ENCODE data around the gene ENTPD1. TPM values are rescaled to one million over a fixed set of nuclear protein-coding genes. Genes with fewer than 3 reads are reported as not detected.
A peak's percentile ranks its signal among the peaks of the same experiment; 100 is the strongest.

The ENTPD1 gene
- total RNA-seq, 6 donors from 2014 or later, result 18.0 to 45.4 (median 22.3) TPM

DNA sequence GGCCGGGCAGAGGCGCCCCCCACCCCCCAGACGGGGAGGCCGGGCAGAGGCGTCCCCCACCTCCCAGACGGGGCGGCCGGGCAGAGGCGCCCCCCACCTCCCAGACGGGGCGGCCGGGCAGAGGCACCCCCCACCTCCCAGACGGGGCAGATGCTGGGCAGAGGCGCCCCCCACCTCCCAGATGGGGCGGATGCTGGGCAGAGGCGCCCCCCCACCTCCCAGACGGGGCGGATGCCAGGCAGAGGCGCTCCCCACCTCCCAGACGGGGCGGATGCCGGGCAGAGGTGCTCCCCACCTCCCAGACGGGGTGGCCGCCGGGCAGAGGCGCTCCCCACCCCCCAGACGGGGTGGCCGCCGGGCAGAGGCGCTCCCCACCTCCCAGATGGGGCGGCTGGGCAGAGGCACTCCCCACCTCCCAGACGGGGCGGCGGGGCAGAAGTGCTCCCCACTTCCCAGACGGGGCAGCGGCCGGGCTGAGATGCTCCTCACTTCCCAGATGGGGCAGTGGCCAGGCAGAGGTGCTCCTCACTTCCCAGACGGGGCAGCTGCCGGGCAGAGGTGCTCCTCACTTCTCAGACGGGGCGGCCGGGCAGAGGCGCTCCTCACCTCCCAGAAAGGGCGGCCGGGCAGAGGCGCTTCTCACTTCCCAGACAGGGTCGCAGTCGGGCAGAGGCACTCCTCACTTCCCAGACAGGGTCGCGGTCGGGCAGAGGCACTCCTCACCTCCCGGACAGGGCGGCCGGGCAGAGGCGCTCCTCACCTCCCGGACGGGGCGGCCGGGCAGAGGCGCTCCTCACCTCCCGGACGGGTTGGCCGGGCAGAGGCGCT lies 53.6 kb downstream of the ENTPD1 start:
- ATAC-seq (ENCODE audit: low FRiP score in 2 of 2) (no peak), DNase-seq (peak in 1 of 2 donors; percentile 68)
- no peaks in the 10 kb centered on the region for H3K36me3 ChIP-seq
- no peak overlapping the region for H3K4me3 ChIP-seq
- H3K4me1 ChIP-seq, result peaks cover 7 to 16% (median 13%) of the 10 kb centered on the region in 4 donors
- no peak overlapping the region for H3K27ac ChIP-seq
- TF ChIP-seq EP300 (IDR thresholded peaks at IDR 0.05), result no peak
- no peak for TF ChIP-seq CTCF (IDR thresholded peaks at IDR 0.05)
- no peak for TF ChIP-seq POLR2AphosphoS5 (IDR thresholded peaks at IDR 0.05)
- no peak for TF ChIP-seq POLR2A (IDR thresholded peaks at IDR 0.05)
- no peaks in the 10 kb centered on the region for H3K9me3 ChIP-seq
- H3K27me3 ChIP-seq, result no peaks in the 10 kb centered on the region
- WGBS, 2 donors, result 93% methylated on average over 3 to 36 of the region's 64 CpGs

DNA sequence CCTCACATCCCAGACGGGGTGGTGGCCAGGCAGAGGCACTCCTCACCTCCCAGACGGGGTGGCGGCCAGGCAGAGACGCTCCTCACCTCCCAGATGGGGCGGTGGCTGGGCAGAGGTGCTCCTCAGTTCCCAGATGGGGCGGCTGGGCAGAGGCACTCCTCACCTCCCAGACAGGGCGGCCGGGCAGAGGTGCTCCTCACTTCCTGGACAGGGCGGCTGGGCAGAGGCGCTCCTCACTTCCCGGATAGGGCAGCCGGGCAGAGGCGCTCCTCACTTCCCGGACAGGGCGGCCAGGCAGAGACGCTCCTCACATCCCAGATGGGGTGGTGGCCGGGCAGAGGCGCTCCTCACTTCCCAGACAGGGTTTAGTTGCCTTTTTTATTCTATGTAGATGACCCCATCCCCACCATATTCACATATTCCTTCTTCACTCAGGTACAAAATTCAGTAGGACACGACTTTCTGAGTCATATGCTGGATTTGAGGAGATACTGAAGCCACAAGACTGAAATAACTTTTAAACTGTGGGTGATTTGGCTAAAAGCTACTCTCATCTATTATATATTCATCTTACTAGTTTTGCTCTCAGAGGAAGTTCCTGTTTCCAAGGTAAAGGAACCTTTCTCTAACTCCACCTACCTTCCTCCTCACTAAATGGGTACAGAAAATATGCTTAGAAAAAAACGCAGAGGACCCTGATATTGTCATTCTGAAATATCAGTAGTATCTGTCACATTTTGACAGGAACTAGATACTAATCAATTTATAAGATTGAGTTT lies 54.4 kb downstream of the ENTPD1 start:
- WGBS, 2 donors, result 91% methylated on average over 12 to 17 of the region's 20 CpGs
- Histone ChIP-seq H3K27me3 (no peaks in the 10 kb centered on the region), H3K4me1 (peaks cover 13 to 16% (median 15%) of the 10 kb centered on the region in 4 donors), H3K27ac (no peak overlapping the region), H3K9me3 (no peaks in the 10 kb centered on the region), H3K36me3 (no peaks in the 10 kb centered on the region), H3K4me3 (no peak overlapping the region)
- ATAC-seq (ENCODE audit: low FRiP score in 2 of 2), result no peak
- peak in 1 of 2 donors; percentile 67 for DNase-seq
- TF ChIP-seq EP300 (IDR thresholded peaks at IDR 0.05) (no peak), POLR2AphosphoS5 (IDR thresholded peaks at IDR 0.05) (no peak), POLR2A (IDR thresholded peaks at IDR 0.05) (no peak), CTCF (IDR thresholded peaks at IDR 0.05) (no peak)

DNA sequence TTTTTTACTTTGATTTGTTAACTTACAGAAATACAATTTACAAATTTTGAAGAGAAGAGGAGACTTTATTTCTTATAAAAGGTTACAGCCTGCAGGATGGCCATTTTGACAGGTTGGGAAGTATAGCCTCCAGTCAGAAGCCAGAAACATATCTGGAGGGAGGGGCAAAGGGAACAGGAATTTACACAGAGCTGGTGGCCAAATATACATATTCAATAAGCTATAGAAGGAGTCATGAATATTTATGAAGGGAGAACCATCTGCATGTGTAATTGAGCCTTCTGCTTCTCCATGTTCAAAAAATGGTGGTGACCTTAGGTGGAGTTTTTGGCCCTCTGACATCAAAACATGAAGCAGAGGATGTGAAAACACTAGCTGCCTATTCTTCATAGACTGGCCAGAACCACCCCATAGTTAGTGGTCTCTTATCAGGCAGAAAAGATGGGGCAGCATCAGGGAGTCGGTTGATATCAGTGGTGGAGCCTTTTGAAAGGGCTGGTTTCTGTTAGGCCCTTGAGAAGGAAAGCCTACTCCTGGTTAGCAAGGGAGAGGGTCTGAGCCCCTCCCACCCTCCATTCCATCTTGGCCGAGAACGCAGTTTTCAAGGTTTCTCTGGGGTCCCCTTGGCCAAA lies 57.2 kb downstream of the ENTPD1 start:
- H3K36me3 ChIP-seq, result no peaks in the 10 kb centered on the region
- peaks cover 13 to 19% (median 15%) of the 10 kb centered on the region in 4 donors for H3K4me1 ChIP-seq
- no peaks in the 10 kb centered on the region for H3K9me3 ChIP-seq
- WGBS, 2 donors, result 93% methylated on average over 3 of the region's 3 CpGs
- no peaks in the 10 kb centered on the region for H3K27me3 ChIP-seq
- DNase-seq (no peak), ATAC-seq (ENCODE audit: low FRiP score in 2 of 2) (no peak)
- no peak overlapping the region for H3K4me3 ChIP-seq
- H3K27ac ChIP-seq, result peak overlapping the region in 3 of 4 donors; percentile 3 to 67 (median 47)
- TF ChIP-seq POLR2A (IDR thresholded peaks at IDR 0.05), result no peak
- TF ChIP-seq EP300 (IDR thresholded peaks at IDR 0.05), result no peak

DNA sequence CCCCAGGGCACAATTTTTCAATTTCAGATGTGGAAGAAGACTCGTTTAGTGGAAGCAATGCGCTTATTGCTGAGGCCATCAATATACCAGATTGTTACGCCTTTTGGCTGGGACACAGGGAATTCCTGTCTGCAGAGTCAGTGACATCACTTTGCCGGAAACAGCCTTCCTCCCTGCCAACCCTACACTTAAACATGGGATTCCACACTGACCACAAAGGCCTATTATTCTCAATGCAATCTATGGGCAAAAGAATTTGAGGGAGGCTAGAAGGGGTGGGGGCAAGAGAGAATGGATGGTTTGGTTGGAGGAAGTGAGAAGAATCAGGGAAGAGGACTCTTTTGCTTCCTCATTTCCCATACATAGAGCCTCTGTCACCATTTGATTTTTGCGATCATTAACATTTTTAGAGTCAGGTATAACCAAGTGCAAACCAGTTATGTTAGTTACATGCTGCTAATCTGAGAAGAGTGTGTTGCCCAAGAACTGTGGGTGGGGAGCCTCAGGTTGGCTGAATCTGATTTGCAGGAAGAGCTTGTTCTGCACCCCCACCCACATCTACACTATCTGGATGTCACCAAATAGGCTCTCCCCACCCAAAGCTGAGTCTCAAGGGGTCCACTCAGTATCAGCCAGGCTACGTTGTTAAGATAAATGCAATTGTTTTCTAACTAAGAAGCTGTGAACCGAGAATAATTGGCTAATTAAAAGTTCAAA lies 58.2 kb downstream of the ENTPD1 start:
- DNase-seq, result no peak
- no peaks in the 10 kb centered on the region for H3K36me3 ChIP-seq
- peak overlapping the region; percentile 18 to 67 (median 39) for H3K27ac ChIP-seq
- H3K9me3 ChIP-seq, result no peaks in the 10 kb centered on the region
- TF ChIP-seq POLR2AphosphoS5 (IDR thresholded peaks at IDR 0.05) (peak; percentile 34 to 43), CTCF (IDR thresholded peaks at IDR 0.05) (no peak), EP300 (IDR thresholded peaks at IDR 0.05) (peak in 1 of 4 donors; percentile 63)
- H3K27me3 ChIP-seq, result no peaks in the 10 kb centered on the region
- WGBS, 2 donors, result 59 to 62% methylated on average over 7 of the region's 7 CpGs
- ATAC-seq (ENCODE audit: low FRiP score in 2 of 2), result peak in 1 of 2 donors; percentile 87
- peaks cover 15 to 25% (median 19%) of the 10 kb centered on the region in 4 donors for H3K4me1 ChIP-seq
- H3K4me3 ChIP-seq, result no peak overlapping the region

All from upper lobe of left lung (tissue), 6 donors.